Measurements from ENCODE around the gene EDN2. TPM values are rescaled to one million over a fixed set of nuclear protein-coding genes. Genes with fewer than 3 reads are reported as not detected.

The EDN2 gene
- polyA plus RNA-seq, 4 donors = 1.0 to 22.8 (median 9.5) TPM

DNA sequence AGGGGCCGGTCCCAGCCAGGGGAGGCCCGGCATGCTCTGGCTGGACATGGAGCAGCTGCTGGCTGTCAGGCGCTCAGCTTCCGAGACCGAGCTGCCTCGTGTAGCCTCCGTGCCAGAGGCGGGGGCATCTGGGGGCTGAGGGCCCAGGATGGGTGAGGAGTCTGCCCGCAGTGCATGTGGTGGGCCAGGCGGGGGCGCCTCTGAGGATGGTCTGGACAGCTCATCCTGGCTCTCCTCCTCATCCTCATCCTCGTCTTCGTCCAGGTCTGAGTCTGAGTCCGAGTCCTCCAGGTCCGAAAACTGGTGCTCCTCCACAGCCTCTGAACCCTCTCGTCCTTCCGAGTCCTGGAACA is 28.9 kb upstream of the EDN2 start:
- 78 to 94% (median 89%) methylated on average over 16 to 17 of the region's 17 CpGs for WGBS, 3 donors
- Histone ChIP-seq H3K27me3 (ENCODE audit: control insufficient read depth in 3 of 3, insufficient read depth in 3 of 3, low read length in 3 of 3) (no peaks in the 10 kb centered on the region), H3K9me3 (ENCODE audit: control insufficient read depth in 2 of 2, insufficient read depth in 1 of 2, low read depth in 1 of 2, low read length in 1 of 2) (peaks cover 0 to 2% of the 10 kb centered on the region in 2 donors), H3K4me1 (ENCODE audit: control insufficient read depth in 3 of 3, insufficient read depth in 2 of 3, low read depth in 1 of 3, low read length in 2 of 3) (peaks cover 3 to 34% (median 9%) of the 10 kb centered on the region in 3 donors), H3K27ac (ENCODE audit: low read depth in 1 of 3, low read length in 2 of 3) (no peak overlapping the region), H3K4me3 (ENCODE audit: low read depth in 1 of 3, low read length in 3 of 3) (no peak overlapping the region), H3K36me3 (ENCODE audit: control insufficient read depth in 3 of 3, insufficient read depth in 2 of 3, low read depth in 1 of 3, low read length in 3 of 3) (peaks cover 0 to 6% (median 0%) of the 10 kb centered on the region in 3 donors)
- no peak for DNase-seq
- no peak for FAIRE-seq

DNA sequence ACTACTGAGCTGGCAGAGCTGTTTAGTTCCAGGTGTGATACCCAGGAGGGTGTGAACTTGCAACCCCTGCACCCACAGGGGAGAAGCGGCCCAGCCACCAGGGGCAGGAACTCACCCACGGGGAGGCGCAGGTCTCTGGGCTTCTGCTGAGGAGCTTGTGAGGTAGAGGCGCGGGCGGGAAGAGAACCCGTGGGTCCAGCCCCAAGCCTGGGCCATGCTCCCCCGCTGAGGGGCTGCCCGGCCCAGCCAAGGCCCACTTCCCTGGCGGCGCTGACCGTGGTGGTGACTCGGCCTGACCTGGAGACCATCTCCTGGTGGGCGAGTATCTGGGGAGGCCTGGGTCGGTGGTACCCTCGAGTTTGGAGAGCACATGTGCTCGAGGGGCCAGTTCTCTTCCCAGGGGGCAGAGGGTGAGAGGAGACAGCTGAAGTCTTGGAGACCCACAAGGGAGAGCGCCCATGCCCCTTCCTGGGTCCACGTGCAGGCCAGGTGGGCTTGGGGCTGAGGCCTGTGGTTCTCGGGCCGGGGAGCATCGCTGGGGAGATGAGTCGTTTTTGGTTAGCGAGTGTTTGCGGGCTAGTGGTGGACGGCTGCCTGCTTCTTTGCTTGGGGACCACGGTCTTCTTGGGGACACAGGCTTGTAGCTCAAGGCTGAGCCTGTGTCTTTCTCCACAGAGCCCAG is 28.4 kb upstream of the EDN2 start:
- Histone ChIP-seq H3K27me3 (ENCODE audit: control insufficient read depth in 3 of 3, insufficient read depth in 3 of 3, low read length in 3 of 3) (no peaks in the 10 kb centered on the region), H3K4me1 (ENCODE audit: control insufficient read depth in 3 of 3, insufficient read depth in 2 of 3, low read depth in 1 of 3, low read length in 2 of 3) (peaks cover 3 to 34% (median 9%) of the 10 kb centered on the region in 3 donors), H3K9me3 (ENCODE audit: control insufficient read depth in 2 of 2, insufficient read depth in 1 of 2, low read depth in 1 of 2, low read length in 1 of 2) (peaks cover 0 to 2% of the 10 kb centered on the region in 2 donors), H3K27ac (ENCODE audit: low read depth in 1 of 3, low read length in 2 of 3) (no peak overlapping the region), H3K36me3 (ENCODE audit: control insufficient read depth in 3 of 3, insufficient read depth in 2 of 3, low read depth in 1 of 3, low read length in 3 of 3) (peaks cover 0 to 6% (median 0%) of the 10 kb centered on the region in 3 donors), H3K4me3 (ENCODE audit: low read depth in 1 of 3, low read length in 3 of 3) (no peak overlapping the region)
- 91 to 97% (median 93%) methylated on average over 26 to 27 of the region's 27 CpGs for WGBS, 3 donors
- no peak for DNase-seq
- no peak for FAIRE-seq

DNA sequence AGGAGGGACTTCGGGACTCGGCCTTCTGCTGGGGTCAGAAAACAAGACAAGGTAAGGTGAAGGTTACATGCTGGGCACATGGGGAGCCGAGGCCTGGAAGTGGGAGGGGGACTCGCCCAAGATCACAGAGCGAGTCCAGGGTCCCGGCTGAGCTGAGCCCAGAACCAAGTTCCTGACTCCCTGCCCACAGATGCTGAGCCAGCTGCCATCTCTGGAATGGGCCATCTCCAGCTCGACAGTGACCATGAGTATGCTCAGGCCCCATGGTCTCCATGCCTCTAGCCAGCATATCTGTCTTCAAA is 26.7 kb upstream of the EDN2 start:
- peaks cover 0 to 2% of the 10 kb centered on the region in 2 donors for H3K9me3 ChIP-seq (ENCODE audit: control insufficient read depth in 2 of 2, insufficient read depth in 1 of 2, low read depth in 1 of 2, low read length in 1 of 2)
- WGBS, 3 donors = 95 to 98% (median 97%) methylated on average over 7 of the region's 7 CpGs
- FAIRE-seq (no peak), DNase-seq (no peak)
- no peak overlapping the region for H3K27ac ChIP-seq (ENCODE audit: low read depth in 1 of 3, low read length in 2 of 3)
- peaks cover 3 to 27% (median 5%) of the 10 kb centered on the region in 3 donors for H3K4me1 ChIP-seq (ENCODE audit: control insufficient read depth in 3 of 3, insufficient read depth in 2 of 3, low read depth in 1 of 3, low read length in 2 of 3)
- no peaks in the 10 kb centered on the region for H3K27me3 ChIP-seq (ENCODE audit: control insufficient read depth in 3 of 3, insufficient read depth in 3 of 3, low read length in 3 of 3)
- no peak overlapping the region for H3K4me3 ChIP-seq (ENCODE audit: low read depth in 1 of 3, low read length in 3 of 3)
- peaks cover 0 to 6% (median 0%) of the 10 kb centered on the region in 3 donors for H3K36me3 ChIP-seq (ENCODE audit: control insufficient read depth in 3 of 3, insufficient read depth in 2 of 3, low read depth in 1 of 3, low read length in 3 of 3)

DNA sequence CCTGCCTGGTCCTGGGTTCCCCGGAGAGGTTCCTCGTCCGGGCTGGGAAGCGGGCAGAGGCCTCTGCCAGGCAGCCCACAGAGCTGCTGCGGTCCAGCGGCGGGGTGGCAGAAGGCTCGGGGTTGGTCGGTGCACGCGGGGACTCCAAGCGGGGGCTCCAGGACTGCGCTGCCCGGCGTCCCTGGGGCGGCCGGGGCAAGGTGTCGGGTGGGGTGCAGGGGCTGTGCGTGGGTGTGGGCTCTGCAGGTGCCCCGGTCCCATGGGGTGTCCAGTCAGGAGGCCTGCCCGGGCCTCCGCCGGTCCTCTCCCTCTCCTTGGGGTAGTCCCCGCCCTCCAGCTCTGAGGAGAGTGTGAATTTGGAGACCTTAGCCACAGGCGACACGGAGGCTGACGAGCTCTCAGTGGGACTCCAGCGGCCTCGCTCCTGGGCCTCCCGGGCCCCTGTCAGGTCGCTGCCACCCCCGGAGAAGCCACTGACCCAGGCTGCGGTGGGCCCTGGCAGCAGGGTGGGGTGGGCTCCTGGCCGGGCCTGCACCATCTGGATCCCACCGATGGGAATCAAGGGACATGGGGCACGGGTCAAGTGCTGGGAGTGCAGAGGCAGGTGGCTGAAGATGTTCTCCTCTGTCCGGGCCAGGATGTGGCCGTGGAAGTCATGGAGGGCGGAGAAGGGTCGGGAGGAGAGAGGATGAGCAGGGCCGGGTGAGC is 26.2 kb upstream of the EDN2 start:
- no peak for DNase-seq
- Histone ChIP-seq H3K36me3 (ENCODE audit: control insufficient read depth in 3 of 3, insufficient read depth in 2 of 3, low read depth in 1 of 3, low read length in 3 of 3) (peaks cover 0 to 6% (median 0%) of the 10 kb centered on the region in 3 donors), H3K4me3 (ENCODE audit: low read depth in 1 of 3, low read length in 3 of 3) (no peak overlapping the region), H3K9me3 (ENCODE audit: control insufficient read depth in 2 of 2, insufficient read depth in 1 of 2, low read depth in 1 of 2, low read length in 1 of 2) (peaks cover 0 to 2% of the 10 kb centered on the region in 2 donors), H3K27ac (ENCODE audit: low read depth in 1 of 3, low read length in 2 of 3) (no peak overlapping the region), H3K4me1 (ENCODE audit: control insufficient read depth in 3 of 3, insufficient read depth in 2 of 3, low read depth in 1 of 3, low read length in 2 of 3) (peaks cover under 1 to 23% (median 5%) of the 10 kb centered on the region in 3 donors), H3K27me3 (ENCODE audit: control insufficient read depth in 3 of 3, insufficient read depth in 3 of 3, low read length in 3 of 3) (no peaks in the 10 kb centered on the region)
- FAIRE-seq = no peak
- WGBS, 3 donors = 95 to 98% (median 97%) methylated on average over 24 to 41 of the region's 41 CpGs

DNA sequence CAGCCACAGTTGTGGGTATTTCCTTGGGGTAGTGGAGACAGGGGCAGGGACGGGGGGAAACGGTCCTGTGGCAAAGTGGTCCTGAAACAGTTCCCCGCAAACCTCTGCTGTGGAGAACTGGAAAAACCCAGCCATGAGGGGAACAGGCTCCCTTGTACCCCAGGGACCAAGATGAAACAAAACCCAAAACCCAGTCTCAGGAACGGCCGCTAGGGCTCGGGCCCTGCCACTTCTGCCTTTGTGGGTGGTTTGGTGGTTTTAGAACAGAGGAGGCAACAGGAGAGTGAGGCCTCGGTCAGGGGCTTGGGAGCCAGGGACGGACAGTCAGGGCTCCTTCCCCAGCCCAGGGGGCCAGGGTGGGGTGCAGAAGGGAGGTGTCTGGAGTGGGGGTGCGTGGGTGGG is 24.8 kb upstream of the EDN2 start:
- peaks cover 0 to 2% of the 10 kb centered on the region in 2 donors for H3K9me3 ChIP-seq (ENCODE audit: control insufficient read depth in 2 of 2, insufficient read depth in 1 of 2, low read depth in 1 of 2, low read length in 1 of 2)
- DNase-seq = no peak
- 74 to 96% (median 75%) methylated on average over 8 to 9 of the region's 9 CpGs for WGBS, 3 donors
- peaks cover 0 to 6% (median 0%) of the 10 kb centered on the region in 3 donors for H3K36me3 ChIP-seq (ENCODE audit: control insufficient read depth in 3 of 3, insufficient read depth in 2 of 3, low read depth in 1 of 3, low read length in 3 of 3)
- no peak overlapping the region for H3K27ac ChIP-seq (ENCODE audit: low read depth in 1 of 3, low read length in 2 of 3)
- FAIRE-seq = no peak
- peaks cover 0 to 9% (median 1%) of the 10 kb centered on the region in 3 donors for H3K4me1 ChIP-seq (ENCODE audit: control insufficient read depth in 3 of 3, insufficient read depth in 2 of 3, low read depth in 1 of 3, low read length in 2 of 3)
- no peaks in the 10 kb centered on the region for H3K27me3 ChIP-seq (ENCODE audit: control insufficient read depth in 3 of 3, insufficient read depth in 3 of 3, low read length in 3 of 3)
- no peak overlapping the region for H3K4me3 ChIP-seq (ENCODE audit: low read depth in 1 of 3, low read length in 3 of 3)

DNA sequence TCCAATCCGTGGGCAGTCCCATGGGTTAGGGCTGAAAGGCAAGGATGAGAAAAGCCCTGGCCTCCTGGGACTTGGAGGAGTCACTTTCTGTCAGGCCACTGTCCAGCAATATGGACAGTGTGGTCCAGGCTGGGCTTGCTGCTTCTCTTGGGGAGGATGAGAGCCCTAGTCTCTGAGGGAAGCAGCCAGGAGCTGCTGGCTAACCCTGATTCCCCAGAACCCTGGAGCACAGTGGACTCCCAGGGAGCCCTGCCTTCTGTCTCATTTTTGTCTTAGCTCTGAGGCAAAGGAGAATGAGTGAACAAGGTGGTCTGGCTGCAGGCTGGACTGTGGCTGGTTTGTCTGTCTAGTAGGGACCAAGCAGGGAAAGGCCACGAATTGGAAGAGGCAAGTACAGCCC is 23.8 kb upstream of the EDN2 start:
- H3K27ac ChIP-seq (ENCODE audit: low read depth in 1 of 3, low read length in 2 of 3) = no peak overlapping the region
- DNase-seq = no peak
- no peak for FAIRE-seq
- H3K4me3 ChIP-seq (ENCODE audit: low read depth in 1 of 3, low read length in 3 of 3) = no peak overlapping the region
- peaks cover 0 to 2% of the 10 kb centered on the region in 2 donors for H3K9me3 ChIP-seq (ENCODE audit: control insufficient read depth in 2 of 2, insufficient read depth in 1 of 2, low read depth in 1 of 2, low read length in 1 of 2)
- WGBS, 3 donors = 66 to 83% (median 74%) methylated on average over 2 of the region's 2 CpGs
- H3K4me1 ChIP-seq (ENCODE audit: control insufficient read depth in 3 of 3, insufficient read depth in 2 of 3, low read depth in 1 of 3, low read length in 2 of 3) = no peaks in the 10 kb centered on the region
- peaks cover 0 to 4% (median 0%) of the 10 kb centered on the region in 3 donors for H3K36me3 ChIP-seq (ENCODE audit: control insufficient read depth in 3 of 3, insufficient read depth in 2 of 3, low read depth in 1 of 3, low read length in 3 of 3)
- H3K27me3 ChIP-seq (ENCODE audit: control insufficient read depth in 3 of 3, insufficient read depth in 3 of 3, low read length in 3 of 3) = no peaks in the 10 kb centered on the region

DNA sequence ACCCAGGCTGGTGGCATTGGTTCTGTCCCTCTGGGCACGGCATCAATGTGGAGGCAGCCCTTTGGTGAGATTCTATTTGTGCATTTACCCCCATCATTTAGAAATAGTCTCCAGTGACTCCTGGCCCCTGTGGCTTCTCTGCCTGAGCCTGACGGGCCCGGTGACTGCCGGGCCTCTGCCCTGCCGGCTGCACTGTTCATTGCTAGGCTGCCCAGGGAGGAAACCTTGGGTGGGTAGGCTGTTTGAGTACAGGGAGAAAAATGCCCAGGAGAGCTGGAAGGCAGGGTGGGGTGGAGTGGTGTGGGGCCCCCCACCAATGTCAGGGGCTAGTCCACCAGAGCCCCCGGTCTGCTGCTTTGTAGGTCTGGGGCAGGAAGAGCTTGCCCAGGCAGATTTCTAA is 23.4 kb upstream of the EDN2 start:
- Histone ChIP-seq H3K9me3 (ENCODE audit: control insufficient read depth in 2 of 2, insufficient read depth in 1 of 2, low read depth in 1 of 2, low read length in 1 of 2) (peaks cover 0 to 2% of the 10 kb centered on the region in 2 donors), H3K27ac (ENCODE audit: low read depth in 1 of 3, low read length in 2 of 3) (no peak overlapping the region), H3K4me1 (ENCODE audit: control insufficient read depth in 3 of 3, insufficient read depth in 2 of 3, low read depth in 1 of 3, low read length in 2 of 3) (no peaks in the 10 kb centered on the region), H3K36me3 (ENCODE audit: control insufficient read depth in 3 of 3, insufficient read depth in 2 of 3, low read depth in 1 of 3, low read length in 3 of 3) (no peaks in the 10 kb centered on the region), H3K27me3 (ENCODE audit: control insufficient read depth in 3 of 3, insufficient read depth in 3 of 3, low read length in 3 of 3) (no peaks in the 10 kb centered on the region), H3K4me3 (ENCODE audit: low read depth in 1 of 3, low read length in 3 of 3) (no peak overlapping the region)
- FAIRE-seq (no peak), DNase-seq (no peak)
- 91 to 96% (median 95%) methylated on average over 6 of the region's 6 CpGs for WGBS, 3 donors

DNA sequence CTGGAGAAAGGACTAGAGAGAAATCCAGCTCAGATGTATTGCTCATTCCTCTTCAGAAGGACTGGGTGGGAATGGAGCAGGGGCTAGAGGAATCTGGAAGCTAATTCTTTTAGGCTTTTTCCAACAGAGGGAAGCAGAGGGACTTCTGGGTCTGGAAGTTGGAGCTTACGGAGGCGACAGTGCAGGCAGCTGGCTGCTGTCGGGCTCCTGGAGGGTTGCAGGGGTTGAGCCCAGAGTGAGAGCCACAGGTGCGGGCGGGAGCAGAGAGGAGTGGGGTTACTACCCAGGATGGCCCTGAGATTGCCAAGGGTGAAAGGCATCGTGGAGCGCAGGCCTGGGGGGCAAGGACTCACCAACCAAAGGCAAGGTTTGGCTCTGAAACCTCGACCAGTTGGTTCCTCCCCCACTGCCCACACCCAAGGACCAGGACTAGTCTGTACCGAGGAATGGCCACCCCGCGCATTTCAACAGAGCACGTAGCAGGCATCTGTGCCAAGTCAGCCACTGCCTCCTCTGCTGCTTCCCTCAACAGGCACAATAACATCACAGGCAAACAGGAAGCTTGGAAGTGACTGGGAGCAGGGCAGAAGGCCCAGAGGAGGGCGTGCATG is 22.7 kb upstream of the EDN2 start:
- Histone ChIP-seq H3K4me3 (ENCODE audit: low read depth in 1 of 3, low read length in 3 of 3) (no peak overlapping the region), H3K4me1 (ENCODE audit: control insufficient read depth in 3 of 3, insufficient read depth in 2 of 3, low read depth in 1 of 3, low read length in 2 of 3) (no peaks in the 10 kb centered on the region), H3K27ac (ENCODE audit: low read depth in 1 of 3, low read length in 2 of 3) (no peak overlapping the region), H3K9me3 (ENCODE audit: control insufficient read depth in 2 of 2, insufficient read depth in 1 of 2, low read depth in 1 of 2, low read length in 1 of 2) (peaks cover 0 to 2% of the 10 kb centered on the region in 2 donors), H3K36me3 (ENCODE audit: control insufficient read depth in 3 of 3, insufficient read depth in 2 of 3, low read depth in 1 of 3, low read length in 3 of 3) (no peaks in the 10 kb centered on the region), H3K27me3 (ENCODE audit: control insufficient read depth in 3 of 3, insufficient read depth in 3 of 3, low read length in 3 of 3) (no peaks in the 10 kb centered on the region)
- no peak for FAIRE-seq
- 85 to 93% (median 91%) methylated on average over 13 of the region's 13 CpGs for WGBS, 3 donors
- DNase-seq = no peak
